HUDEP-2 (cell line): ENCODE data around the gene CCNF.
A peak's percentile ranks its signal among the peaks of the same experiment; 100 is the strongest.

Source experiments
- DNase-seq, 76 experiments: peaks; one replicate each; lab custom pipeline; 2025; ENCODE audit not compliant: unreplicated experiment in 76 of 76; lab: John Stamatoyannopoulos, UW

The CCNF gene

DNA sequence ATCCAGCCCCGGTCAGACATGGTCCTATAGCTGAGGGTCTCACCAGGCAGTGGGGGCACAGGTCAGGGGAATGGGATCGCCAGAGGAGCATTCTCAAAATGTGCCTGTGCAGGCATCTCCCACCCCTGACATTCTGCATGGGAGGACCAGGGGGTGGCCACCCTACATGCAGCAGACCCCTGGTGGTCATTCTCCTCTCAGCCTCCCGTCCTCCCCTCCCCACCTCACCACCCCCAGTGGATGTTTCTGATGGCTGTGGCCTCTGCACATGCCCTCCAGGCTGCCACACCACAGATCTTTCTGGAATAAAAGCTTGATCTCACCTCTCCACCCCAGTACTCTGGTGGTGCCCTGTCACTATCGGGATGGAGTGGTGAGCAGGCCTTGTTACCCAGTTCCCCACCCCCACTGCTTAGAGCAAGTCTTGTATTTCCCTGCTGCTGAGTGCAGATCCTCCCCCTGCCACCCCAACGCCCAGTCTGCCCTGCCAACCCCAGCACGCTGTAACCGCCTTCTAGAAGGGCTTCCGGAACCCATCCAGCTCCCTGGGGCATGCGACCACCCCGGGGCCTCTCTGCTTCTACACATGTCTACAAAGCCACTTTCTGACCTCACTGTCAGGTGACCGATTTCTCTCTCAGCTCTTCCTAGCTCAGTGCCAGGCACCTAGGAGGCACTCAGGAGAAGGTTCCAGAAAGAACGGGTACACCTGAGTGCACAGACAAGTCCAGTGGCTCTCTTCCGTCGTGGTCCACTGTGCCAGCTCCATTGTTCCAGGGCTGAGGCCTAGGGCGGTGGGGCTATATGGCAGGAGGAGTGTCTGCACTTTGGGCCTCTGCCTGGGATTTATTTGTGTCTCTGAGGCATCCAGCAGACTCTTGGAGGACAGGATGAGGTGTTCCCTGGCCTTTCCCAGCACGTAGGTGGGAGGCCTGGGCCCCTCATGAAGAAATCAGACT is 55.0 kb downstream of the CCNF start:
- peak in 10 of 76 experiments; percentile 11 to 58 (median 38) for DNase-seq

DNA sequence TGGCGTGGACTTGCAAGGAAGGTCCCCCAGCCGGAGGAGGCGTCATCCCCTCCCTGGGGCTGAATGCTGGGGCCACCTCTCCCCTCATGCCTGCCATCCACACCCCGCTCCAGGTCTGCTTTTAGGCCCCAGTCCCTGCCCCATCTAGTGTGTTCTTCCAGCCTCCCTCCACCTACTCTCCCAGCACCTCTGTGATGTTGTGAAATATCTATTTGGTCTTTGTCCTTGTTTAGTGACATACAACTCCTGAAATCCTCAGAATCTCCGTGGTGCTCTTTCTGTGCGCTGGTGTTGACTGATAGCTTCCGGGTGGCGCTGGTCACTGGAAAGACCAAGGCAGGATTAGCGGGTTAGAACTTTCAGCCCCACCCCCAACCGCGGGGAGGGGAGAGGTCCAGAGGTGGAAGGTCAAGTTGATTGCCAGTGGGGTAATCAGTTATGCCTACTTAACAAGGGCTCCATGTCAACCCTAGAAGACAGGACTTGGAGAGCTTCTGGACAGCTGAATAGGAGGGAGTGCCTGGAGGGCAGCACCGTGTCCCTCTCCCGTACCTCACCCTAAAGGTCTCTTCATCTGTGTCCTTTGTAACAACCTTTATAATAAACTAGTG is 55.8 kb downstream of the CCNF start:
- no peak for DNase-seq

DNA sequence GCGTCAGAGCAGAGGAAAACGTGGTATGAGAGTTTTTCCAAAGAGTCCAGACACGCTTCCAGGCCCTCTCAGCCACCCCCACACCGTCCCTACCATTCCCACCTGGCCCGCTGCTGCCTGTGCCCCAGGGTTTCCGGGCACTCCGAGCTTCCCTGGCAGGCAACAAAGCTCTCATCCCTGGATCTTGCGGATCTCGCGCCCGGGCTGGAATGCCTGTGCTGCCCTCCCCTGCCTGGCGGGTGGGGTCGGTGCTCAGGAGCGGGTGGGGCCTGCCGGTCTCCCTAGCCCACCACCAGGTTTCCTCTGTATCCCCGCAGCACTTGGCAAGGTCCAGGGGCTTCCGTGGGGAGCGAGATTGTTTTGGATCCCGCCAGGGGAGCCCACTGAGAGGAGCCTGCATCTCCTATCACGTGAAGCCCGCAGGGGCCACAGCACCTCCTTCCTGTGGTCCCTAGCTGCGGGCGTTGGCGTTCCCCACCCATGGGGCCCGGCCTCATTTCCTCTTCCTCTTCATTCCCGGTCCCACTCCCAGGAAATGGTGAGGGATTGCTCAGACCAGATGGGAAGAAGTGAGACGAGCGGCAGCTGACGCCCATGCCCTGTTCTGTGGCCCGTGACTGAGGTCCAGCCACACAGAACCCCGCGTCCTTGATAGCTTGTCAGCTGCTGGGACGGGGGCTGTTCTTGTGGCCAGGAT is 56.7 kb downstream of the CCNF start:
- DNase-seq, result no peak

DNA sequence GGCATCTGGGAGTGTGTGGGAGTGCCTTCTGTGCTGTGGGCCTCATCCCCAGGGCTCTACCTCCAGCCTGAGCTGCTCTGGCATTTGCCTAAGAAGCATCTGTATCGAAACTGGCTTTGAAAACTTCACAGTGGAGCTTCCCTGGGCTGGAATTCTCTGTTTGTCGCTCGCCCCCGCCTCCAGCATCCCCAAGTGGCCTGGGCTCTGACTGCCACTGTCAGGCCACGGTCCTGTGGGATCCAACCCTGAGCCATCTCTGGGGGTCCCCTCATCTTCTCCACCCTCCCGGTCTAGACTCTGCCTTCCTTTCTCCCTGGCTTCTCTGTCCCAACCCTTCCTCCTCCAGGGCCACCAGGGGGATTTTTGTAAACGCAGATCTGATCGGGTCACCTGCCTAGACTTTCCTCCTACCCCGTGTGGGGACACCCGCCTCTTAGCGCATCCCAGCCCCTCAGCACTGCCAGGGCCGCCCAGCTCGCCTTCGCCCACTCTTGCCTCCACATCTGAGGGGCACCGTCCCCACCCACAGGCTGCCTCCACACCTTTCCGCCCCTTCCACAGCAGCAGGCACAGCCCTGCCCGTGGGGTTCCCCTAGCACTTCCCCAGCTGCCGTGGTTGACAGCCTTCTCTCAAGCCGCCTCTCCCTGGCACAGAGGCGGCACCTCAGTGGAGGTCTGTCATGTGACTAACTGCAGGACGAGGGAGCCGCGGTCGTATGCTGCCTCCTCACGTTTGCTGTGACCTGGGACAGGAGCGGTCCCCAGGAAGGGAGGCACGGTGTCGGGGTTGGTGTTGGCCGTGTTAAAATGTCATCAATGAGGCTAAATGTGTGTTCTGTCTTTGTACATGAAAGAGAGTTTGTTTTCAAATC is 57.6 kb downstream of the CCNF start:
- DNase-seq, result peak in 64 of 76 experiments; percentile 20 to 75 (median 56)

DNA sequence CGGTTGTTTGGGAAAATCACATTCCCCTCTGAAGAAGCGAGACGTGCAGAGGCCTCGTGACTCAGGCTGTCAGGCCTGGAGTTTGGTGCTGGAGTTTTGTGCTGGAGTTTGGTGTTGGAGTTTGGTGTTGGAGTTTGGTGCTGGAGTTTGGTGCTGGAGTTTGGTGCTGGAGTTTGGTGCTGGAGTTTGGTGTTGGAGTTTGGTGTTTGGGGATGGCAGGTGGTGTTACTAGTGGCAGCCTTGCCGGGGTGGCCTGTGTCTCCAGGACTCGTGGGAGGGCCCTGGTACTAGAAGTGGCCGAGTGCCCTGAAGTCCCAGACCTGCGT is 58.2 kb downstream of the CCNF start:
- no peak for DNase-seq

DNA sequence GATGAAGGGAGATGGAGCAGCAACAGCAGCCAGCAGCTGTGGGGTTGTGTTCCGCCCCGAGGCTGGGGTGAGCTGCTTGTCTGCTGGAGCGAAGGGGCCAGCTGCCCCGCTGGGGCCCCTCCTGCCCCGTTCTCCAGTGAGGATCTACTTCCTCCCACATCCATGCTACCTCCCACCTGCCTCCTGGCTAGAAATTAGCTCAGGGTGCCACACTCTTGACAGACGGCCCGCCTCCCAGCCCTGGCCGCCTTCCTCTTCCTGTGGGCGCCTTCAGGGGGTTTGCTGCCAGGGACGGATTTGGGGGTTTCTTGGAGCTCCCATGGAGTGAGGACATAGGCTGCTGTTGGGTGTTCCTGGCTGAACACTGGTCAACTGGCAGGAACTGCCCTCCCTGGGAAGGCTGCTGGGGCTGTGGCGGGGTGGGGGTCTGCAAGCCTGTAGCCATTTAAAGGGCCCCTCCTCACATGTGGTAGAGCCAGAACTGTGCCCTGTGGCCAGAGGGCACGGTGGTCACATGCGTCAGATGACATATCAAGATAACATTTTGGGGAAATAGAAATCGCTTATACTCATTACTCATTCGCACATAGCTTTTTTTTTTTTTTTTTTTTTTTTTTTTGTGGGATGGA is 58.8 kb downstream of the CCNF start:
- DNase-seq, result peak in 6 of 76 experiments; percentile 11 to 43 (median 26)

DNA sequence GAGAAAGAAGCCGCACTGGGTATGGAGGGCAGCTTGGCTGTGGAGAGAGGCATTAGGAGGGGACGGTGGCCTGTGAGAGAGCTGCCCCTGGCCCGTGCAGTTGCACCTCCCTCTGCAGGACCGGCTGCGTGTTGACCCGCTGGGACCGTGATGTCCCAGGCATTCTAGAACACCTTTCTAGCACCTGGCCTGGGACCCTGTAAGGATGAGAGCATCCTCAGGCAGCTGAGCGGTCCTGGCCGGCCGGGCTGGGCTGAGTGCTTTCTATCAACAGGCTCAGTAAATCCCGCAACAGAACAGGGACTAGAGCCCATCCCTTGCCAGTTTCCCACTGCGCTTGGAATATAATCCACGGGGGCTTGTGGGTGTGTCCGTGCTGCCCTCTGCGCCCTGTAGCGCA is 60.3 kb downstream of the CCNF start:
- DNase-seq, result no peak

DNA sequence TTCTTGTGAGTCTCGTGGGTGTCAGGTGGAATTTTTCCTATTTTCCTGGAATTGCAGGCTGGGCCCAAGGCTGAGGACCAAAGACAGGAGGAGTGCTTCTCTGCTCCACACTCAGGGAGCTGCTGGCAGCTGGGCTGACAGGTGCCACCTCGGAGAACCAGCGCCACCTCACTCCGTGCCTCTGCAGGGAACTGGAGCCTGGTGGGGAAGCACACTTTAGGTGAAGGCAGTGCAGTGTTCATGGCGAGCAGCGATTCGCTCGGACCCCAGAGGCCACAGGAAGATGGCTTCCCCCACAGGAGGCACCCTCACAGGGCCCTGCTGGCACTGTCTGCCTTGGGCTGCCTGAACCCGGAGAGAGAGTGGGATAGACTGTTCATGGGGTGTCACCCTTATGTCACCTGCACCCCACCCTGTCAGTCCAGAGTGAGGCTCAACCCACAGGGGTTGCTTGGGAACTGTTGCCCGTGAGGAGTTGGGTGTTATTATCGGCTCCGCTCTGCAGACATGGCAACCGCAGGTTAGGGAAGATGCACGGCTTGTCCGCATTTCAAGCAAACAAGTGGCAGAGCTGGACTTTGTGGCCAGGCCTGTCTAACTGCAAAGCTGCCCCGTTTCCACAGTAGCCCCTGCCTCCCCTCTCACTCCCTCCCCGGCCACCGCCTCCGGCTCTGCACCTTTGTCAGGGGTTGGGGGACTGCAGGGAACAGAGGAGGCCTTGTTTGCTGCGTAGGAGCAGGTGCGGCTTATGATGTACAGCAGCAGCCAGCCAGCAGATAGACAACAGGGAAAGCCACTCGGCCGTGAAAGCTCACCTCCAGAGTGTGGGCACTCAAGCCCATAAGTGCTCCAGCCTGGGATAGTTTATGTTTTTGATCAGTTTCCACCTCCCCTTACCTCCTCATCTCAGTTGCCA is 61.2 kb downstream of the CCNF start:
- no peak for DNase-seq

DNA sequence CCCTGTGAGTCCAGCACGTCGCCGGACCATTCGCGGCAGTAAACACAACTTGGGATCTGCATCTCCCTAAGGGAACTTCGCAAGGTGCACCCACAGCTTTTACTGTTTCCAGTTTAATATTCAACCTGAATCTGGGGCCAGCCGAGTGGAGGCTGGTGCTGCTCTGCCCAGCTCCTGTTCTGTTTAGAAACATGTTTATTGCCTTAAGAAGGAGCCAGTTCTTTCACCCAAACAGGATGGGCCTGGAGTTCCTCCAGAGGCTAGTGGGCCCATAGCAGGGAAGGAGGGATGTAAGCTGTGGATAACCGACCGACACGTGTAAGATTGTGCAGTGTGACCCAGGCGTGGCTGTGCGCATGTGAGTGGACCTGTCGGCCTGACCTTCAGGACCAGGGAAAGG is 63.0 kb downstream of the CCNF start:
- no peak for DNase-seq

DNA sequence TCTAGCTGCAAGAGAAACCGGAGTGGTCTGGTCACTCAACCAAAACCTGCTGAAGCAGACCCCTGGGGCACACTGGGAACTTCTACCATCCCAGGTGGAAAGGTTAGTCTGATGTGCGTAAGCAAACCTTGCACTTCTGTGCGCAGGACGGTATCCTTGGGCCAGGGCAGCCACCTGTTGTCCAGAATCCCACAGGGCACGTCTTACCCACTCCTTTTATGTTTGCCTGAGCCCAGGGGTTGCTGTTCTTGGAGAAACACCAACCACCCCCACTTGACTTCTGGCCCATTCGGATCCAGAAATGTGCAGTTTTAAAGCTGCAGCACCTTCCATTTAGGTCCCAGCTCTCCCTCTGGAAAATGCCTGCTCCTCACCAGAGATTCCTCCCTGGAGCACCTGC is 64.4 kb downstream of the CCNF start:
- DNase-seq, result no peak

DNA sequence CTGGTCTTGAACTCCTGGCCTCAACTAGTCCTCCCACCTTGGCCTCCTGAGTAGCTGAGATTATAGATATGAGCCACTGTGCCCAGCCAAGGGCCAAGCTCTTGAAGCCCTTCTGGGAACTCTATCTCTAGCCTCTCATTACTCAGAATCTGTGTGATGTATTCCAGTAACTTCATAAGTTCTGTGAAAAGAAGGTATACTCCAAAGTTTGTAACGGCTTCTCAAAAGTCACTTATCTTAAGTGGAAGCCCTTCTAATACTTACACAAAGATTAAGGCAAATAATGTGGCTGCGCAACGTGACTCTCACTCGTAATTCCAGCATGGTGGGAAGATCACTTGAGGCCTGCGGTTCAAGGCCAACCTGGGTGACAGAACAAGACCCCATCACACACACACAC is 65.4 kb downstream of the CCNF start:
- peak in 5 of 76 experiments; percentile 17 to 54 (median 41) for DNase-seq

DNA sequence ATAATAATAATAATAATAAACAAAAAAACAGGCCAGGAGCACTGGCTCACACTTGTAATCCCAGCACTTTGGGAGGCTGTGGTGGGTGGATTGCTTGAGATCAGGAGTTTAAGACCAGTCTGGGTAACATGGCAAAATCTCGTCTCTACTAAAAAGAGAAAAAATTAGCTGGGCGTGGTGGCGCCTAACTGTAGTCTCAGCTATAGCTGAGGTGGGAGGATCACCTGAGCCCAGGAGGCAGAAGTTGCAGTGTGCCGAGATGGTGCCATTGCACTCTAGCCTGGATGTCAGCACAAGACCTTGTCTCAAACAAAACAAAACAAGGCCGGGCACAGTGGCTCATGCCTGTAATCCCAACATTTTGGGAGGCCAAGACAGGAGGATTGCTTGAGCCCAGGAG is 65.8 kb downstream of the CCNF start:
- DNase-seq, result no peak

DNA sequence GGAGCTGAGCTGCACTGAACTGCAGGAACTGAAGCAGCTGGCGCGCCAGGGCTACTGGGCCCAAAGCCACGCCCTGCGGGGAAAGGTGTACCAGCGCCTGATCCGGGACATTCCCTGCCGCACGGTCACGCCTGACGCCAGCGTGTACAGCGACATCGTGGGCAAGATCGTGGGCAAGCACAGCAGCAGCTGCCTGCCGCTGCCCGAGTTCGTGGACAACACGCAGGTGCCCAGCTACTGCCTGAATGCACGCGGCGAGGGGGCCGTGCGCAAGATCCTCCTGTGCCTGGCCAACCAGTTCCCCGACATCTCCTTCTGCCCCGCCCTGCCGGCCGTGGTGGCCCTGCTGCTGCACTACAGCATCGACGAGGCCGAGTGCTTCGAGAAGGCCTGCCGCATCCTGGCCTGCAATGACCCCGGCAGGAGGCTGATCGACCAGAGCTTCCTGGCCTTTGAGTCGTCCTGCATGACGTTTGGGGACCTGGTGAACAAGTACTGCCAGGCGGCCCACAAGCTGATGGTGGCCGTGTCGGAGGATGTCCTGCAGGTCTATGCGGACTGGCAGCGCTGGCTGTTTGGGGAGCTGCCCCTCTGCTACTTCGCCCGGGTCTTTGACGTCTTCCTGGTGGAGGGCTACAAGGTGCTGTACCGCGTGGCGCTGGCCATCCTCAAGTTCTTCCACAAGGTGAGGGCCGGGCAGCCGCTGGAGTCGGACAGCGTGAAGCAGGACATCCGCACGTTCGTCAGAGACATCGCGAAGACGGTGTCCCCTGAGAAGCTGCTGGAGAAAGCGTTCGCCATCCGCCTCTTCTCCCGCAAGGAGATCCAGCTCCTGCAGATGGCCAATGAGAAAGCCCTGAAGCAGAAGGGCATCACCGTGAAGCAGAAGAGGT is 67.2 kb downstream of the CCNF start:
- DNase-seq, result no peak

DNA sequence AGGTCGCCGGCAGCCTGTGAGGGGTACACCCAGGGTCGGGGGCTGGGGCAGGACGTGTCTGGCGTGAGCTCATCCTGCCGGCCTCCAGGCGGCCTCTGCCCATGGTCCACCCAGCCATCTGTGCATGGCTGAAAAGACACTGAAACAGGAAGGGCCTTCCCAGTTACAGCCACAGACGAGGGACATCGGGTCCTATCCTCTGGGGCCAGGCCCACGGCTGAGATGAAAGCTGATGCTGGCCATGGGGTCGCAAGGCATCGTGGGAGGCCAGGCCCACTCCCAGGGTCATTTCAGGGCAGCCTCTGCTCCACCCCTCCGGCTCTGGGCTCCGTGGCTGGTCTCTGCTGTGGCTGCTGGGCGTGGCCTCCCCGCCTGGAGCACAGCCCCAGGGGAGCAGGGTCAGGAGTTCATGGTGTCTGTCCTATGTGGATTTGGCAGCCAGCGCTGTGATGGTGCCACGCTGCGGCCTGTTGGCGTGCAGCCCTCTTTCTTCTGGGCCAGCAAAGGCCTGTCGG is 67.9 kb downstream of the CCNF start:
- peak in 53 of 76 experiments; percentile 10 to 79 (median 54) for DNase-seq

DNA sequence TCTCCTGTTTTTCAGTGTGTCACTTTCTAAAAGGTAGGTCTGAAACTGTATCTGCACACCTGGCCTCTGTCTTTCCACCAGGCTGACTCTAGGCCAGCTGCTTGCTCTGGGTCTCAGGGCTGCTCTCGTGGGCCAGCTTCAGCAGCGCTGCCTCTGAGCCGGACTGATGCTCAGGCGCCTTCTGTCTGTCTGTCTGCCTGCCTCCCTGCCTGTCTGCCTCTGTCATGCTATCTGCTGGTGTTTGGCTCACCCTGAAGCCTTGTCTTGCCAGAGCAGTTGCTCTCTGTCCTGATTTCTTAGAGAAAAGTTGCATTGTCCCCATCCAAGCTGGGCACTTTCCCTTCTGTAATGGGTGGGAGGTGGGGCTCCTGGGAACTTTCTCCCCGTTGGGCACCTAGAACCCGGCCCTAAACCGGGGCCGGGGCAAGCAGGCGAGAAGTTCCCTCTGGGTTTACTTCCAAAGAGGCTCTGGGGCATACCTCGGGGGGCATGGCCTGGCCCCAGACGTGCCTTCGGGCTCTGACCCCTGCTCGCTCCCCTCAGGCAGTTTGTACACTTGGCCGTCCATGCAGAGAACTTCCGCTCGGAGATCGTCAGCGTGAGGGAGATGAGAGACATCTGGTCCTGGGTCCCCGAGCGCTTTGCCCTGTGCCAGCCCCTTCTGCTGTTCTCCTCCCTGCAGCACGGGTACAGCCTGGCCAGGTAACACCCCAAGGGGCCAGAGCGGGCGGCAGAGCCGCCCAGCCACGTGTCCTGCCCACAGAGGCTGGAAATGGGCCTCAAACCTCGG is 68.6 kb downstream of the CCNF start:
- DNase-seq, result no peak

DNA sequence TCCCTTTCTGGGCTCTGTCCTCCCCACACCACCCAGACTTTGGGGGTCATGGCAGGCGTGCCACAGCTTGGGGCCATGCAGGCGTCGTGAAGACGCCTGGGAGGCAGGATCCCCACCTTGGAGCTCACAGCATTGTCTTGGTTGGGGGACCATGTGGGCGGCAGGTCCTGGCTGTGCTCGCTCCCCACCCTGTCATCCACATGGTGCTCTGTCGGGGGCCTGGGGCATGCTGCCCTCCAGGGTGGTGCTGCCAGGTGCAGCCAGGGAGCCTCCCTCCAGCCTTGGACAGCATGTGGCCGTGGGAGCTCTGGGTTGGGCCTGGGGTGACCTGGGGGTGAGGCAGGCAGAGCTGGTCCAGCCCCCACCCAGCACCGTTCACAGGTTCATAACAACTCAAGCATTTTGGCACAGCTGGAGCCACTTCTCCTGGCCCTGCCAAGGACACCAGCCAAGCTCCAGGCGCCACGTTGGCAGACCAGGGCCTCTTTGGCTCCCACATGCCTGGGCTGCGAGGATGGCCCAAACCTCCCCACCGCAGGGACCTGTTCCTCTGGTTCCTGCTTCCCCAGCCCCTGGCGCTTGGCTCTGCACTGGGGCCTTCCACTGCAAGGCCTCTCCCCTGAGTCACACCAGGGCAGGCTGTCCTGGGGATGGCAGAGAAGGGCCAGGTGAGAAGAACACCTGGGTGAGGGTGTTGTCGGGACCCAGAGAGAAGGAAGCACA is 69.4 kb downstream of the CCNF start:
- no peak for DNase-seq
